Erythroblast (primary cell): ENCODE measurements around the gene NRXN3.

Experiments used
- GATA1 ChIP-seq: IDR thresholded peaks from 2 replicates; pipeline ENCODE4 v1.6.1; 2011; ENCODE audit warnings: low read depth, mild to moderate bottlenecking, control low read depth, low read length, moderate library complexity
- POLR2A ChIP-seq: IDR thresholded peaks from 2 replicates; pipeline ENCODE4 v1.6.1; 2011; ENCODE audit warnings: mild to moderate bottlenecking, low read length

DNA sequence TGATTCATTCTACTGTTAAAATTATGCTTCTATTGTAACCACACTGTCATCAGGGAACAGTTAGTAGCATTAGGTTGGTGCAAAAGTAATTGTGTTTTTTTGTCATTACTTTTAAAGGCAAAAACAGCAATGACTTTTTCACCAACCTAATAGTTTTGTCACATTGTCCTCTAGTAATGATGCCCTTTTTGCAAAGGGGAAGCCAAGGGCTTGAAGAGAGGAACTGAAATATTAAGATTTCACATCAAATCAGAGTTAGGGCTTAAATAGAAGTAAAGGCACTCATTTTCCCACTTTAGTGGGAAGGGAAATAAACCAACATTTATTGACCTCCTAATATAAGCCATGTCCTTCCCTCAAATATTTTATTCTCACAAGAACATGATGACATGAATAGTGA is 273.7 kb downstream of the NRXN3 start:
- TF ChIP-seq POLR2A (no peak), GATA1 (no peak)
